Activated CD4-positive, alpha-beta memory T cell treated with anti-CD3 and anti-CD28 coated beads, Interleukin-2, amount 10 ng/mL, durations not matched to agents 7 days and 5 days (primary cell): ENCODE results near the gene HEXB. TPM values are rescaled to one million over a fixed set of nuclear protein-coding genes. Genes with fewer than 3 reads are reported as not detected.

Experiments
- CTCF ChIA-PET: fragments of 350-600 bp; sonication (Branson Sonifier 250); formaldehyde crosslinking; loops from one replicate; lab custom pipeline; 2021; ENCODE audit warnings: antibody characterized with exemption, inconsistent platforms; lab: Charles Lee
- POLR2A ChIA-PET: fragments of 350-600 bp; sonication (Branson Sonifier 250); formaldehyde crosslinking; loops from one replicate; lab custom pipeline; 2021; ENCODE audit warnings: antibody characterized with exemption; lab: Charles Lee
- DNase-seq: peaks from one replicate; pipeline ENCODE4 v3.0.0-alpha.2; 2020
- H3K27ac Mint-ChIP-seq: one replicate; pipeline ENCODE4 v1.8.0; 2021; ENCODE audit warnings: mild to moderate bottlenecking, mixed read lengths
- H3K27me3 Mint-ChIP-seq: one replicate; pipeline ENCODE4 v1.8.0; 2021; ENCODE audit warnings: mixed read lengths
- H3K36me3 Mint-ChIP-seq: one replicate; pipeline ENCODE4 v1.8.0; 2021; ENCODE audit warnings: low read depth, mixed read lengths
- H3K4me1 Mint-ChIP-seq: one replicate; pipeline ENCODE4 v1.8.0; 2021; ENCODE audit warnings: mixed read lengths
- H3K4me3 Mint-ChIP-seq: one replicate; pipeline ENCODE4 v1.8.0; 2021; ENCODE audit warnings: mild to moderate bottlenecking, mixed read lengths
- H3K9me3 Mint-ChIP-seq: one replicate; pipeline ENCODE4 v1.8.0; 2021; ENCODE audit warnings: mixed read lengths
- total RNA-seq, 2 experiments: library from RNA; stranded (reverse); gene quantifications; one replicate each; pipeline ENCODE4 v1.2.3, GENCODE V29; 2021

The HEXB gene
- 10 to 100 TPM; 86.7 to 87.6 TPM for total RNA-seq

DNA sequence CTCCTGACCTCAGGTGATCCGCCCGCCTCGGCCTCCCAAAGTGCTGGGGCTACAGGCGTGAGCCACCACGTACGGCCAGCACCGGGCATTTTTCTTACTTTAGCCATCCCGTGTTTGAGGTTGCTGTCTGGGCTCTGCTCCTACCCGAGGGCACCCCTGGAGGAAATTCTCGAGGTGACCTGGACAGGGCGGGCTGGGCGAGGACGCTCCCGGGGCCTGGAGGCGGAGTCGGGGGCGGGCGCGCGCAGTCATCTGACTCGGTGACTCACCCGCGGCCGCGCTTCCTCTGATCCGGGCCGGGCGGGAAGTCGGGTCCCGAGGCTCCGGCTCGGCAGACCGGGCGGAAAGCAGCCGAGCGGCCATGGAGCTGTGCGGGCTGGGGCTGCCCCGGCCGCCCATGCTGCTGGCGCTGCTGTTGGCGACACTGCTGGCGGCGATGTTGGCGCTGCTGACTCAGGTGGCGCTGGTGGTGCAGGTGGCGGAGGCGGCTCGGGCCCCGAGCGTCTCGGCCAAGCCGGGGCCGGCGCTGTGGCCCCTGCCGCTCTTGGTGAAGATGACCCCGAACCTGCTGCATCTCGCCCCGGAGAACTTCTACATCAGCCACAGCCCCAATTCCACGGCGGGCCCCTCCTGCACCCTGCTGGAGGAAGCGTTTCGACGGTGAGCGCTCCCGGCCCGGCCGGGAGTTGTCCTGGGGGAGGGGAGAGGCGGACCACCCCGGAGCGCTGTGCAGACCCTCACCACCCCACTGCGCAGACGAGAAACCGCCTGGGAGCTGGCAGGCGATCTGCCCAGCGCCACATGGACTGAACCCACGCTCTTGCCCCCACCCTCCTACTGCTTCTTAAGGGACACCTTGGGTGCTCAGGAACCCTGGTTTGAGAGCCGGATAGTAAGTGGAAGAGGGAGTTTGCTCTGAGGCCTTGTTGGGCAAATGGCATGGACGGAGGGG, at the start of gene HEXB:
Gene HEXB (plus strand): TSS at position 334 of the 952 bp plus-strand sequence. CDS start 28 bp downstream, at position 362.
- peak within 1 kb of the TSS; percentile 79 for H3K4me3 Mint-ChIP-seq
- ChIA-PET CTCF (interaction anchor here (0.6 to 1.1 kb wide), 2 partner anchors 45 to 783 kb away, joined by 3 read pairs; partner anchors contain the start of gene ENC1), POLR2A (interaction anchor here (0.9 to 1.7 kb wide), 4 partner anchors 9 to 78 kb away, joined by 3 to 7 read pairs (median 4); no protein-coding TSS in a partner anchor)
- H3K27ac Mint-ChIP-seq = peak within 1 kb of the TSS; percentile 56
- H3K27me3 Mint-ChIP-seq = peaks cover 10% of the 10 kb centered on the region
- H3K9me3 Mint-ChIP-seq = no peaks in the 10 kb centered on the region
- peaks cover 26% of the 10 kb centered on the region for H3K4me1 Mint-ChIP-seq
- peaks cover 17% of the 10 kb centered on the region for H3K36me3 Mint-ChIP-seq
- DNase-seq = peak; percentile 88

DNA sequence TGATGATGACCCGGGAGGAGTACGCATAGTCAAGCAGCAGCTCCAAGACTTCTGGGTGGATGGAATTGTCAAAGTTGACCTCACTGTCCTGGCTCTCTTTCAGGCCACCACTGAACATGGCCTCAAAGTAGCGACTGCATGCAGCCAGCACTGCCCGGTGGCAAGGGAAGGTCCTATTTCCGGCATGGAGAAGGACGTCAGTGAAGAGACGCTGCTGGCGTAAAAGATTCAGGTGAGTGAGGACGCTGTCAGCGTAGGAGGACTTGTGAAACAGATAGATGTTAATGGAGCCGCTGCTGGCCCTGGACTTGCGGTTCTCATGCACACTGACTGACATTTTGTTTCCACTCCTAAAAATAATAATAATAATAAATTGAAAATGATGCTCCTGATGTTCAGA, 48.9 kb upstream of the HEXB start:
- ChIA-PET POLR2A (no interaction called here), CTCF (no interaction called here)
- no peak overlapping the region for H3K4me3 Mint-ChIP-seq
- H3K27ac Mint-ChIP-seq = no peak overlapping the region
- peaks cover 40% of the 10 kb centered on the region for H3K4me1 Mint-ChIP-seq
- DNase-seq = no peak
- H3K9me3 Mint-ChIP-seq = no peaks in the 10 kb centered on the region
- no peaks in the 10 kb centered on the region for H3K36me3 Mint-ChIP-seq
- H3K27me3 Mint-ChIP-seq = peaks cover 20% of the 10 kb centered on the region

DNA sequence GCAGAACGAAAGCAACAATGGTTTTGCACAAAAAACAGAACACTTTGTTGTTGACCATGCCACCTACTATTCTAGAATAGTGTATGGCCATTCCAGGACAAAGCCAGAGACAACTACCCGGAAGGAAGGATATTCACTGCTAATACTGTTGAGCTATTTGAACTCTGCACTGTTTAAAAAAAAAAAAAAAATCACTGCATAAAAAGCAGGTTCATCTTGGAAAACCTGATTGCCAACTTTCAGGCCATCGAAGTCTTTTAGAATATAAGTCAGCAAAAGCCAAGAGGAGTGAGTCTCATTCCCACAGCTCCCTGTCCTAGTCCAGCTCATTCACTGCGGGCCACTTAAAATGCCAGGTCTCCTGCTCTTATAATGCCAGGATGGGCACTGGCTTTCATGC, 48.5 kb upstream of the HEXB start:
- H3K27me3 Mint-ChIP-seq = peaks cover 23% of the 10 kb centered on the region
- no peak overlapping the region for H3K27ac Mint-ChIP-seq
- no peaks in the 10 kb centered on the region for H3K9me3 Mint-ChIP-seq
- ChIA-PET POLR2A (no interaction called here), CTCF (no interaction called here)
- DNase-seq = no peak
- H3K36me3 Mint-ChIP-seq = no peaks in the 10 kb centered on the region
- no peak overlapping the region for H3K4me3 Mint-ChIP-seq
- H3K4me1 Mint-ChIP-seq = peaks cover 40% of the 10 kb centered on the region

DNA sequence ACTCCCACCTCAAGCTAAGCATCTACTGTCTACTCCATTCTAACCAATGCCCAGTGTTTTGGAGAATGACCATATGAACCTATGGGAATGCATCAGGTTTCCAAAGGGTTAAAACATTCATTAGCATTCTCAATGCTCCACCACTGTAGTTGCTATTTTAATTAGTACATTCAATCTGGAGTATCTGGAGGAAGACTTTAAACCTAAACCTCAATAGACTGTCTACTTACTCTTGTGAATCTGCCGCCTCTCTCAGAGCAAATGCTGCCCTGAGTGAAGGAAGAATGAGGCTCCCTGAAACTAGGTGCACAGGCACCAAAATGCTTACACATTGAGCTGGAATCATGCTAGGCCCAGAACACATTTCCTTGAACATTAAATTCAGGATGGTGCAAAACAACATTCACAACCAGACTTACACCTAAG, 46.5 kb upstream of the HEXB start:
- peaks cover 41% of the 10 kb centered on the region for H3K27me3 Mint-ChIP-seq
- H3K9me3 Mint-ChIP-seq = no peaks in the 10 kb centered on the region
- no peak overlapping the region for H3K27ac Mint-ChIP-seq
- ChIA-PET POLR2A (no interaction called here), CTCF (no interaction called here)
- no peak overlapping the region for H3K4me3 Mint-ChIP-seq
- peaks cover 31% of the 10 kb centered on the region for H3K4me1 Mint-ChIP-seq
- DNase-seq = no peak
- H3K36me3 Mint-ChIP-seq = no peaks in the 10 kb centered on the region

DNA sequence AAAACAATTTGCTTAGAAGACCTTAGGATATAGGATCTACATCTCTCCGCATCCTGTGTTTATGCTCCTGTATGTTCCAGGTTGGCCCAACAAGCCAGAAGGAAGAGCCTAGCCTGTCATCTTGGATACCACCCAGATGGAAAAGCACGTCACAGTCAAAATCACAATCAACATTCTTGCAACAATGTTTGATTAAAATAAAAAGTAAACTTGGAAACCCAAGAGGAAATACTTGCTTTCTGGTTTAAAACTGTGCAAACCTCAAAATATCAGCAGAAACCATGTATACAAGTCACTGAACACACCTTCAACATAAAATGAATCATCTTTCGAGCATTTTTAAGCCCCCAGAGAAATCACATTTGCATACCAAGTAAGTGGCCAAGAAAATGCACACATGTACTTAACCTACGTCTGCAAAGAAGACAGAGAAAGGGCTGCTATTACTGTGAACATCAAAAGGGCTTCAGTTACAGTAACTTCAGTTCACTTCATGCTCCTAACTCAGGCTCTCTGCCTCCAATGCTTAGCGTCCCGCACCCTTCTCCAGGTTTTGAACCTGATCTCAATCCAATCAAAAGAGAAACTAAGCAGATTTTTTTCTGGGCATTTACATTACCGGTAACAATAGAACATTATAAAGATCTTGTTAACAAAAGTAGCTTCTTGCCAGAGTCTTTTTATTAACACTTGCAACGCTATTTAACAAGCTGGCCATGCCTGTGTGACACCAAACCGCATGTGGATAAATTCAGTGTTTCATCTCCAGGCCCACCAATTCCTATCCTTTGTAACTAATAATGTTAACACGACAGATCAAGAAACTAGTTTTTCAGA, 45.8 kb upstream of the HEXB start:
- ChIA-PET POLR2A (interaction anchor here (1.1 to 2.2 kb wide), 4 partner anchors 10 to 181 kb away, joined by 3 to 9 read pairs (median 4); no protein-coding TSS in a partner anchor), CTCF (interaction anchor here (0.7 to 3.7 kb wide), 6 partner anchors 7 to 737 kb away, joined by 3 to 20 read pairs (median 6); no protein-coding TSS in a partner anchor)
- DNase-seq = no peak
- Mint-ChIP-seq H3K27me3 (peaks cover 48% of the 10 kb centered on the region), H3K36me3 (no peaks in the 10 kb centered on the region), H3K27ac (no peak overlapping the region), H3K4me3 (peak overlapping the region; percentile 73), H3K9me3 (no peaks in the 10 kb centered on the region), H3K4me1 (peaks cover 31% of the 10 kb centered on the region)

DNA sequence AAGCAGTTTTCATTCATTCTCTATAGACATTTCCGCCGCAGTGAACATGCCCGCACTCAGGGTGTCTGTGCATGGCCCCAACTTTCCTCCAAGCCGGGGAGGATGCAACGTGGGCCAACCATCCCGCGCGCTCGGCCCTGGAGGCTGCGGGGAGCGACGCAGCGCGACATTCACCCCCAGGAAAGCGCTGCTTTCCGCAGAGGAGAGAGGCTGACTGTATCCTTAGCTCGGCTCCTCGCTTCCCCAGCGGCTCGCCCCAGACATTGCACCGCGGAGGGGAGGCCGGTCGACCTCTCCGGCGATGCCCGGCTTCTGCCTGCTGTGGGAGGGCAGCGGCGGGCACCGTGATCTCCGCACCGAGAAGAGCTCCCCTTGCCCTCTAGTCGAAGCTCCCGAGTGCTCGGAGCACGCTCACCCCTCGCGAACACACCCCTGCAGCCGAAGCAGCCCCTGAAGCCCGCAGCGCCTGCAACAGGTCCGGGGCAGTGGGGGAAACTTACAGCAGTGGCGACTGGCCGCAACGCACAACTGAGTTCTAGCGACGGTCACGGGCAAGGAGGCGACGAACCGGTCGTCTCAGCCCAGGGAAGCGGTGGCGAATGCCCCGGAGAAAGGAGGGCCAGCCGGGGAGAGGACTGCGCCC, 45.1 kb upstream of the HEXB start:
- peak; percentile 43 for DNase-seq
- ChIA-PET POLR2A (interaction anchor here (1.1 to 2.2 kb wide), 5 partner anchors 9 to 182 kb away, joined by 3 to 9 read pairs (median 4); no protein-coding TSS in a partner anchor), CTCF (interaction anchor here (0.6 to 3.7 kb wide), 15 partner anchors 8 to 737 kb away, joined by 3 to 20 read pairs (median 5); no protein-coding TSS in a partner anchor)
- H3K27me3 Mint-ChIP-seq = peaks cover 50% of the 10 kb centered on the region
- H3K36me3 Mint-ChIP-seq = no peaks in the 10 kb centered on the region
- no peaks in the 10 kb centered on the region for H3K9me3 Mint-ChIP-seq
- peaks cover 31% of the 10 kb centered on the region for H3K4me1 Mint-ChIP-seq
- peak overlapping the region; percentile 73 for H3K4me3 Mint-ChIP-seq
- H3K27ac Mint-ChIP-seq = no peak overlapping the region

DNA sequence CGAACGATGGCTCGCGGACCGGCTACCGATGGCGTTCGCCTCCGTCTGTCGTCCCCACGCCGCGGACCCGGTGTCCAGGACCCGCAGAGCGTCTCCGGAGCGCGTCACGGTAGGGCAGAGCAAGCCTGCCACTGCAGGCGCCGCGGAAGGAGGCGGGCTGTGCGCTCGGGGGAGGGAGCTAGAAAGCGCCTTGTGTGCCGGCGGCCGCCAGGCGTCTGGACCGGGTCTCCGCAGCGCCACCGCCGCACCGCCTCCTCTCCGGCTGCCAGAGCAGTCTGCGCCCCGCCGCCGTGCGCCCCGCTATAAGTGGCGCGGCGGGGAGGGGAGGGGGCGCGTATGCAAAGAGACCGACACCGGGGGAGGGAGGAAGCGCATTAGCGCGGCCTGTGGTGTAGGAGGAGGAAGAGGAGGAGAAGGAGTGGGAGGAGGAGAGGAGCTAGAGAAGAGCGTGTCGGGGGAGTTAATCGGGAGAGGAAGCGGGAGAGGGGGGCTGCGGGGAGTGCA, 44.5 kb upstream of the HEXB start, which contains the start of gene ENC1:
Gene ENC1 (minus strand): TSS at position 279 of the 504 bp plus-strand sequence. CDS start 4,243 bp downstream, outside the sequence.
- DNase-seq = peak; percentile 80
- peaks cover 52% of the 10 kb centered on the region for H3K27me3 Mint-ChIP-seq
- H3K36me3 Mint-ChIP-seq = no peaks in the 10 kb centered on the region
- peak within 1 kb of the TSS; percentile 73 for H3K4me3 Mint-ChIP-seq
- no peaks in the 10 kb centered on the region for H3K9me3 Mint-ChIP-seq
- CTCF ChIA-PET = interaction anchor here (0.6 to 3.7 kb wide), 15 partner anchors 9 to 738 kb away, joined by 3 to 20 read pairs (median 5); no protein-coding TSS in a partner anchor
- no peak within 1 kb of the TSS for H3K27ac Mint-ChIP-seq
- peaks cover 31% of the 10 kb centered on the region for H3K4me1 Mint-ChIP-seq
- POLR2A ChIA-PET = interaction anchor here (1.1 to 2.2 kb wide), 5 partner anchors 9 to 183 kb away, joined by 3 to 9 read pairs (median 4); no protein-coding TSS in a partner anchor

DNA sequence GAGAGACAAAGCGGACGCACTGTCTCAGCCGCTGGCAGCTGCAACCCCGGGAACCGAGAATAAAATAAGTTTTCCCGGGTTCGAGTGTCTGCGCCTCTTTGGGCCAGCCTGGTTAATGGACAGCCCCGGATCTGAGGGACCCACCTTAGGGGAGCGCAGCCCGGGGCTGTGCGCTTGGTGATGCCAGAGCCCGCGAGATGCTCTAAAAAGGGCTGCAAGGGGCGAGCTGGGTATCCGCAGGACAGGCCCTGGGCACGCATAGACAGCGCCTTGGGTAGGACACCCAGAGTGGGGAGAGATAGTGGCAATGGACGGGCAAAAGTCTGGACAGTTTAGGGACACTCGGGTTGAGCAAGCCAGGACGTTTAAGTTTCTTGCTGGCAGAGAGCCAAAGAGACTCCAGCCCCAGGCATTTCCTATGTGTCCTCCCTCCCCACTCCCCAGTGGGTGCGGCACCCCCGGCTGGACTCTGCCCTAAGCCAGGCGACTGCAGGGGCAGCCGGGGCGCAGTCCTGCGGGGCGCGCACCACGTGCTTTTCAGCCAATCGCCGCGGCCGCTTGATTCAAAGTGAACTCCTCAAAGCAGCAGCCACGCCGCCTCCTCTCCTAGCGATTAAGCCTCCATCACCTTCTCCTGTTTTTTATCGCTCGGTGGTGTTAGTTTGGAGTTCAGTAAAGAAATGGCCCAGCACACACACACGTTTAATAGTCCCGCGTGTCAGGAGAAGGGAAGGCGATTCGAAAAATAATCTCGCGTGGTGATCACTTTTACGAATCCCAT, 43.9 kb upstream of the HEXB start:
- CTCF ChIA-PET = interaction anchor here (0.6 to 3.7 kb wide), 16 partner anchors 7 to 739 kb away, joined by 3 to 20 read pairs (median 4); no protein-coding TSS in a partner anchor
- POLR2A ChIA-PET = interaction anchor here (0.7 to 2.2 kb wide), 7 partner anchors 10 to 739 kb away, joined by 3 to 9 read pairs (median 4); no protein-coding TSS in a partner anchor
- Mint-ChIP-seq H3K36me3 (no peaks in the 10 kb centered on the region), H3K9me3 (no peaks in the 10 kb centered on the region), H3K27ac (no peak overlapping the region), H3K4me1 (peaks cover 31% of the 10 kb centered on the region), H3K27me3 (peaks cover 48% of the 10 kb centered on the region), H3K4me3 (peak overlapping the region; percentile 73)
- peak; percentile 39 for DNase-seq

DNA sequence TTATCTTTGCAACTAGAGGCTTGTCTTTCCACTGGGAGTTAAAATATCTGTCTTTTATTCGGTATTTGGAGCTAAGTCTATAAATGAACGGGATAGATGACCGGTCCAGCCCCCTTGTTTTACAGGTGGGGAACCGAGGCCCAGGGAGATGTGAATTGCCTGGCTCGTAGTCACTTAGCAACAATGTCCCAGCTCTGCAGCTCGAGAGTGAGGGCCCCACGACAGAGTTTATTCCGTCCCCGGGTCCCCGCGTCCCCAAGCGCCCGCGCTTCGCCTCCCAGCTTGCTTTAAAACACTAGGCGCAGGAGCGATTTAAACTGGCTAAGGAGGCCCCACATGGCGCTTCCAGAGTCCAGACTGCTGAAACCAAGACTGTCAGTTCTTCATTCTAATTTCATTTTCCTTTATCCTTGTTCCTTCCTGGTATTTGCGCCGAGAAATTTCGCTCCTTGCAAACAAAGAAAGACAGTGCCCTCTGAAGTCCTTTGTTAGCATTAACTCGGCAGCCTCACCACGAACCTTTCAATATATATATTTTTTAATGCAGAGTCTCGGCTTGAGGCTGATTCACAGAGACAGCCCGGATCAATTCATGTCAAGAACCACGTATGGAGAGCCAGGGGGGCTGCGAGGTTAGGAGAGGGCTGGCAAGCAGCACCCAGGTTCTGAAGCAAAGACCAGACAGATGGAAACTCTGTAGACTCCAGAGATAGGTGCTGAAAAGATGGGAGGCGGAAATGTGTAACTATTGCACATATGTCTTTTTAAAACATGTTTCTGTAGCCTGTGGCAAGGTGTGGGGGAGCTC, 43.1 kb upstream of the HEXB start:
- Mint-ChIP-seq H3K4me1 (peaks cover 31% of the 10 kb centered on the region), H3K4me3 (peak overlapping the region; percentile 73), H3K27me3 (peaks cover 48% of the 10 kb centered on the region), H3K36me3 (no peaks in the 10 kb centered on the region), H3K9me3 (no peaks in the 10 kb centered on the region), H3K27ac (no peak overlapping the region)
- ChIA-PET POLR2A (interaction anchor here (0.7 to 1.5 kb wide), 4 partner anchors 45 to 740 kb away, joined by 3 to 6 read pairs (median 4); no protein-coding TSS in a partner anchor), CTCF (interaction anchor here (0.8 to 3.7 kb wide), 6 partner anchors 8 to 739 kb away, joined by 3 to 20 read pairs (median 4); no protein-coding TSS in a partner anchor)
- DNase-seq = no peak

DNA sequence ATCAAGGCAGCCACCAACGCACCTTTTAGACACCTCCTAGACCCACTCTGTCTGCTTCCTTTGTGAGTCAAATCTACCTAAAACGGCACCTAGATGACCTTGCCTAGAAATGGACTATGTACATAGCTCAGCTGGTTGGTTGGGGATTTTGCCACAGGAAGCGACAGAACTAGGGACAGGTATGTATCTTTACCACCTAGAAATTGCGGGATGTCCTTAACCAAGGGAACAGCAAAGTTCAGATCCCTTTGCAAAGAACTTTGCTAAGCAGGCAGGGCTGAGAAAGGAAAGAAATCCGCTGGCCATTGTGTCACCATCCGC, 42.5 kb upstream of the HEXB start:
- H3K9me3 Mint-ChIP-seq = no peaks in the 10 kb centered on the region
- H3K4me3 Mint-ChIP-seq = no peak overlapping the region
- no peaks in the 10 kb centered on the region for H3K36me3 Mint-ChIP-seq

More for the DNA sequence above, 42.5 kb upstream of the HEXB start:
- ChIA-PET POLR2A (interaction anchor here (1.0 to 1.5 kb wide), 2 partner anchors 11 to 66 kb away, joined by 4 to 6 read pairs; no protein-coding TSS in a partner anchor), CTCF (interaction anchor here (1.6 to 3.7 kb wide), 2 partner anchors 17 to 740 kb away, joined by 4 to 20 read pairs; no protein-coding TSS in a partner anchor)
- Mint-ChIP-seq H3K4me1 (peaks cover 31% of the 10 kb centered on the region), H3K27ac (no peak overlapping the region), H3K27me3 (peaks cover 45% of the 10 kb centered on the region)
- no peak for DNase-seq
